Astrocyte (in vitro differentiated cells and primary cell): ENCODE measurements around the gene LTK. TPM values are rescaled to one million over a fixed set of nuclear protein-coding genes. Genes with fewer than 3 reads are reported as not detected.
A peak's percentile ranks its signal among the peaks of the same experiment; 100 is the strongest.

Source experiments
- DNase-seq: peaks from one replicate; pipeline ENCODE4 v3.0.0-alpha.2; 2010; ENCODE audit warnings: low read depth
- FAIRE-seq: peaks from 2 replicates; lab custom pipeline; 2011; peaks lifted over from hg19 to GRCh38; lab: Jason Lieb, UNC
- H2AFZ ChIP-seq: 2 replicates; pipeline ENCODE4 v1.6.0; 2012; ENCODE audit warnings: low read depth, low read length, inconsistent platforms
- H3K27ac ChIP-seq: 2 replicates; pipeline ENCODE4 v1.5.1; 2011; ENCODE audit warnings: low read depth, low read length, inconsistent platforms
- H3K27me3 ChIP-seq: 2 replicates; pipeline ENCODE4 v1.6.0; 2011; ENCODE audit warnings: low read length, inconsistent platforms; ENCODE audit not compliant: insufficient read depth
- H3K36me3 ChIP-seq: 2 replicates; pipeline ENCODE4 v1.5.1; 2011; ENCODE audit warnings: low read length, inconsistent platforms; ENCODE audit not compliant: insufficient read depth
- H3K4me1 ChIP-seq: 2 replicates; pipeline ENCODE4 v1.5.1; 2011; ENCODE audit warnings: low read length, inconsistent platforms; ENCODE audit not compliant: insufficient read depth
- H3K4me2 ChIP-seq: 2 replicates; pipeline ENCODE4 v1.6.0; 2012; ENCODE audit warnings: low read length, inconsistent platforms
- H3K4me3 ChIP-seq: 2 replicates; pipeline ENCODE4 v1.5.1; 2011; ENCODE audit warnings: low read depth, mild to moderate bottlenecking, low read length, inconsistent platforms; ENCODE audit not compliant: insufficient read depth
- H3K79me2 ChIP-seq: 2 replicates; pipeline ENCODE4 v1.6.0; 2012; ENCODE audit warnings: mild to moderate bottlenecking, low read length, inconsistent platforms; ENCODE audit not compliant: insufficient read depth
- H3K9ac ChIP-seq: 2 replicates; pipeline ENCODE4 v1.6.0; 2012; ENCODE audit warnings: mild to moderate bottlenecking, low read length, inconsistent platforms
- H3K9me3 ChIP-seq: 2 replicates; pipeline ENCODE4 v1.5.1; 2012; ENCODE audit warnings: low read depth, mild to moderate bottlenecking, low read length, inconsistent platforms; ENCODE audit not compliant: insufficient read depth
- H4K20me1 ChIP-seq: 2 replicates; pipeline ENCODE4 v1.6.0; 2012; ENCODE audit warnings: low read length, inconsistent platforms; ENCODE audit not compliant: insufficient read depth
- H3K27ac Mint-ChIP-seq: one replicate; pipeline ENCODE4 v1.8.0; 2021; ENCODE audit warnings: mild to moderate bottlenecking, mixed read lengths; ENCODE audit not compliant: unreplicated experiment
- H3K27me3 Mint-ChIP-seq: one replicate; pipeline ENCODE4 v1.8.0; 2021; ENCODE audit warnings: low read depth, mixed read lengths; ENCODE audit not compliant: unreplicated experiment
- H3K36me3 Mint-ChIP-seq: one replicate; pipeline ENCODE4 v1.8.0; 2021; ENCODE audit warnings: low read depth, mixed read lengths; ENCODE audit not compliant: unreplicated experiment
- H3K4me1 Mint-ChIP-seq: one replicate; pipeline ENCODE4 v1.8.0; 2021; ENCODE audit warnings: low read depth, mixed read lengths; ENCODE audit not compliant: unreplicated experiment
- H3K4me3 Mint-ChIP-seq: one replicate; pipeline ENCODE4 v1.8.0; 2021; ENCODE audit warnings: mild to moderate bottlenecking, moderate library complexity, mixed read lengths; ENCODE audit not compliant: unreplicated experiment
- H3K9me3 Mint-ChIP-seq: one replicate; pipeline ENCODE4 v1.8.0; 2021; ENCODE audit warnings: mild to moderate bottlenecking, mixed read lengths; ENCODE audit not compliant: unreplicated experiment
- CTCF ChIP-seq: IDR thresholded peaks from 2 replicates; pipeline ENCODE4 v1.5.1; 2011; ENCODE audit warnings: low read depth, mild to moderate bottlenecking, inconsistent platforms, low read length, moderate library complexity; ENCODE audit not compliant: insufficient read depth
- EZH2 ChIP-seq: IDR thresholded peaks from 2 replicates; pipeline ENCODE4 v1.6.1; 2012; ENCODE audit warnings: mild to moderate bottlenecking, low read length, inconsistent platforms; ENCODE audit not compliant: insufficient read depth
- total RNA-seq: library from RNA; stranded (reverse); gene quantifications from 2 replicates; pipeline ENCODE4 v1.2.1, GENCODE V29; 2021

LTK gene
- total RNA-seq, 1 donor from 2014 or later: 0.14 TPM

- H3K9ac ChIP-seq: no peak overlapping the region
- Mint-ChIP-seq H3K27me3 (peaks cover 89% of the 10 kb centered on the region), H3K36me3 (peaks cover 4% of the 10 kb centered on the region), H3K4me3 (peak overlapping the region; percentile 64), H3K4me1 (peaks cover 4% of the 10 kb centered on the region), H3K9me3 (no peaks in the 10 kb centered on the region), H3K27ac (no peak overlapping the region)
- H3K79me2 ChIP-seq: no peaks in the 10 kb centered on the region
- H3K4me2 ChIP-seq: peak overlapping the region; percentile 87
- H3K4me1 ChIP-seq: peaks cover 18% of the 10 kb centered on the region
- no peak for DNase-seq
- H3K27me3 ChIP-seq: peaks cover 66% of the 10 kb centered on the region
- H3K27ac ChIP-seq: no peak overlapping the region
- H2AFZ ChIP-seq: peak overlapping the region; percentile 60
- FAIRE-seq: no peak
- peak overlapping the region; percentile 46 for H3K4me3 ChIP-seq
- peaks cover 5% of the 10 kb centered on the region for H4K20me1 ChIP-seq
- TF ChIP-seq EZH2: no peak
- no peak for TF ChIP-seq CTCF
- H3K9me3 ChIP-seq: no peaks in the 10 kb centered on the region
- H3K36me3 ChIP-seq: no peaks in the 10 kb centered on the region
Observed at GRCh38 chr15:41501191-41501917, 12.3 kb downstream of the LTK start.

GRCh38 chr15:41499109-41499851 lies 14.3 kb downstream of the LTK start:
- no peak overlapping the region for H3K4me3 Mint-ChIP-seq
- Histone ChIP-seq H3K27me3 (peaks cover 71% of the 10 kb centered on the region), H4K20me1 (peaks cover 5% of the 10 kb centered on the region), H3K36me3 (no peaks in the 10 kb centered on the region), H3K9me3 (no peaks in the 10 kb centered on the region), H3K4me1 (peaks cover 29% of the 10 kb centered on the region), H3K9ac (no peak overlapping the region), H3K4me2 (no peak overlapping the region), H3K4me3 (no peak overlapping the region), H3K79me2 (no peaks in the 10 kb centered on the region), H2AFZ (no peak overlapping the region), H3K27ac (no peak overlapping the region)
- H3K27me3 Mint-ChIP-seq: peaks cover 73% of the 10 kb centered on the region
- FAIRE-seq (no peak), DNase-seq (no peak)
- H3K9me3 Mint-ChIP-seq: no peaks in the 10 kb centered on the region
- no peak overlapping the region for H3K27ac Mint-ChIP-seq
- H3K36me3 Mint-ChIP-seq: peaks cover 4% of the 10 kb centered on the region
- TF ChIP-seq EZH2 (no peak), CTCF (no peak)
- peaks cover 5% of the 10 kb centered on the region for H3K4me1 Mint-ChIP-seq

- H3K4me3 Mint-ChIP-seq: no peak overlapping the region
- FAIRE-seq: no peak
- DNase-seq: no peak
- no peak overlapping the region for H3K9ac ChIP-seq
- peaks cover 5% of the 10 kb centered on the region for H3K4me1 Mint-ChIP-seq
- H3K79me2 ChIP-seq: no peaks in the 10 kb centered on the region
- H3K9me3 ChIP-seq: no peaks in the 10 kb centered on the region
- peaks cover 3% of the 10 kb centered on the region for H4K20me1 ChIP-seq
- peaks cover 68% of the 10 kb centered on the region for H3K27me3 ChIP-seq
- no peak overlapping the region for H2AFZ ChIP-seq
- H3K36me3 Mint-ChIP-seq: peaks cover 4% of the 10 kb centered on the region
- no peaks in the 10 kb centered on the region for H3K9me3 Mint-ChIP-seq
- H3K4me2 ChIP-seq: no peak overlapping the region
- H3K4me3 ChIP-seq: no peak overlapping the region
- H3K4me1 ChIP-seq: peaks cover 32% of the 10 kb centered on the region
- H3K27me3 Mint-ChIP-seq: peaks cover 68% of the 10 kb centered on the region
- no peak overlapping the region for H3K27ac ChIP-seq
- peak overlapping the region; percentile 41 for H3K27ac Mint-ChIP-seq
- no peaks in the 10 kb centered on the region for H3K36me3 ChIP-seq
- no peak for TF ChIP-seq CTCF
- no peak for TF ChIP-seq EZH2
Observed at GRCh38 chr15:41498657-41499056, 15.0 kb downstream of the LTK start.
